Mesendoderm (in vitro differentiated cells): ENCODE measurements around the gene SUPT6H.
"Not testable (repeated sequence)": the region's sequence is repeated elsewhere in the genome, so short reads cannot be mapped to it uniquely, and the experiment has no call there.

ENCODE experiments used
- DNase-seq: peaks from one replicate; pipeline ENCODE4 v3.0.0; 2013
- H2AK5ac ChIP-seq: 2 replicates; pipeline ENCODE4 v1.6.1; 2013; ENCODE audit warnings: low read length, inconsistent platforms
- H2BK120ac ChIP-seq: 2 replicates; pipeline ENCODE4 v1.6.1; 2013; ENCODE audit warnings: low read depth, mild to moderate bottlenecking, low read length, moderate library complexity, mixed read lengths
- H2BK15ac ChIP-seq: replicated peaks from 2 replicates; pipeline ENCODE4 v1.6.1; 2013; ENCODE audit warnings: low read depth, mild to moderate bottlenecking, moderate library complexity
- H2BK5ac ChIP-seq: 2 replicates; pipeline ENCODE4 v1.6.1; 2013; ENCODE audit warnings: low read length, inconsistent platforms
- H3K18ac ChIP-seq: 2 replicates; pipeline ENCODE4 v1.6.1; 2013; ENCODE audit warnings: mild to moderate bottlenecking, low read length, mixed read lengths
- H3K23ac ChIP-seq: one replicate; pipeline ENCODE4 v1.6.1; 2013; ENCODE audit warnings: low read length
- H3K27ac ChIP-seq: 2 replicates; pipeline ENCODE4 v1.5.1; 2013; ENCODE audit warnings: low read depth, mild to moderate bottlenecking, inconsistent platforms, low read length, moderate library complexity
- H3K27me3 ChIP-seq: 2 replicates; pipeline ENCODE4 v1.6.1; 2013; ENCODE audit warnings: low read length, control low read depth, mild to moderate bottlenecking, inconsistent platforms; ENCODE audit not compliant: insufficient read depth, poor library complexity
- H3K36me3 ChIP-seq: 2 replicates; pipeline ENCODE4 v1.6.1; 2013; ENCODE audit warnings: low read length, inconsistent platforms; ENCODE audit not compliant: control insufficient read depth, insufficient read depth
- H3K4ac ChIP-seq: one replicate; pipeline ENCODE4 v1.6.1; 2013; ENCODE audit warnings: low read depth, mild to moderate bottlenecking, low read length, moderate library complexity
- H3K4me1 ChIP-seq: 2 replicates; pipeline ENCODE4 v1.6.1; 2013; ENCODE audit warnings: low read depth, low read length, inconsistent platforms; ENCODE audit not compliant: control insufficient read depth
- H3K4me2 ChIP-seq: 2 replicates; pipeline ENCODE4 v1.6.1; 2013; ENCODE audit warnings: low read length
- H3K4me3 ChIP-seq: 2 replicates; pipeline ENCODE4 v1.5.1; 2013; ENCODE audit warnings: mild to moderate bottlenecking, low read length
- H3K56ac ChIP-seq: one replicate; pipeline ENCODE4 v1.6.1; 2013; ENCODE audit warnings: low read length
- H3K79me1 ChIP-seq: 2 replicates; pipeline ENCODE4 v1.6.1; 2013; ENCODE audit warnings: low read length, inconsistent platforms
- H3K79me2 ChIP-seq: 2 replicates; pipeline ENCODE4 v1.6.1; 2013; ENCODE audit warnings: mild to moderate bottlenecking, low read length; ENCODE audit not compliant: control insufficient read depth, insufficient read depth
- H3K9ac ChIP-seq: 2 replicates; pipeline ENCODE4 v1.6.1; 2013; ENCODE audit warnings: low read length, inconsistent platforms
- H4K5ac ChIP-seq: one replicate; pipeline ENCODE4 v1.6.1; 2013; ENCODE audit warnings: low read length
- H4K8ac ChIP-seq: one replicate; pipeline ENCODE4 v1.6.1; 2013; ENCODE audit warnings: low read depth, mild to moderate bottlenecking, control low read depth, low read length, moderate library complexity
- WGBS: extraction: QIAGEN DNeasy Blood & Tissue Kit; methylation state at CpG from one replicate; pipeline ENCODE4 v1.1.7; 2013; ENCODE audit warnings: low lambda C conversion rate, missing lambda C conversion rate; ENCODE audit not compliant: insufficient coverage; ENCODE audit errors: extremely low coverage; 5-methylcytosine and 5-hydroxymethylcytosine counted together

SUPT6H gene

DNA sequence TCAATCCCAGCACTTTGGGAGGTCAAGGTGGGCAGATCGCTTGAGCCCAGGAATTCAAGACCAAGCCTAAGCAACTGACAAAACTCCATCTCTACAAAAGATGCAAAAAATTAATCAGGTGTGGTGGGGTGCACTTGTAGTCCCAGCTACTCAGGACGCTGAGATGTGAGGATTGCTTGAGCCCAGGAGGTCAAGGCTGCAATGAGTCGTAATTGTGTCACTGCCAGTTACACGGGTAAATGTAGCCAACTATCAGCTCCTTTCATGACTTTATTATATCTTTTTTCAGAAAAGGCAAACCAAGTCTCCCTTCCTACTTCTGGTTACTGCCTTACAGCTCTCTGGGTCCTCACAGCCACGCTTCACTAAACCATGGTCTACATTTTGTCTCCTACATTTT is 4.2 kb upstream of the SUPT6H start:
- Histone ChIP-seq H3K27me3 (no peaks in the 10 kb centered on the region), H3K79me2 (peaks cover 22% of the 10 kb centered on the region), H3K79me1 (peaks cover 26% of the 10 kb centered on the region), H3K23ac (no peak overlapping the region), H3K9ac (no peak overlapping the region), H3K36me3 (peaks cover 5% of the 10 kb centered on the region), H2BK5ac (no peak overlapping the region), H3K4me1 (peaks cover 2% of the 10 kb centered on the region), H3K4ac (no peak overlapping the region), H4K5ac (no peak overlapping the region), H2BK120ac (no peak overlapping the region), H3K18ac (no peak overlapping the region), H3K27ac (no peak overlapping the region), H3K4me2 (no peak overlapping the region), H3K4me3 (no peak overlapping the region), H2BK15ac (no peak overlapping the region), H2AK5ac (no peak overlapping the region), H3K56ac (no peak overlapping the region), H4K8ac (no peak overlapping the region)
- no CpG with 5 or more reads among the region's 5 CpGs for WGBS
- no peak for DNase-seq

DNA sequence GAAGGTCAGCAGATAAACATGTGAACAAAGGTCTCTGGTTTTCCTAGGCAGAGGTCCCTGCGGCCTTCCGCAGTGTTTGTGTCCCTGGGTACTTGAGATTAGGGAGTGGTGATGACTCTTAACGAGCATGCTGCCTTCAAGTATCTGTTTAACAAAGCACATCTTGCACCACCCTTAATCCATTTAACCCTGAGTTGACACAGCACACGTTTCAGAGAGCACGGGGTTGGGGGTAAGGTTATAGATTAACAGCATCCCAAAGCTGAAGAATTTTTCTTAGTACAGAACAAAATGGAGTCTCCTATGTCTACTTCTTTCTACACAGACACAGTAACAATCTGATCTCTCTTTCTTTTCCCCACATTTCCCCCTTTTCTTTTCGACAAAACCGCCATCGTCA is 3.7 kb upstream of the SUPT6H start:
- H4K8ac ChIP-seq, H3K18ac ChIP-seq, DNase-seq, H4K5ac ChIP-seq, H2AK5ac ChIP-seq, H3K4me1 ChIP-seq, H3K36me3 ChIP-seq, H3K23ac ChIP-seq, H3K27me3 ChIP-seq, H3K27ac ChIP-seq, H3K4me2 ChIP-seq, H2BK5ac ChIP-seq, H2BK120ac ChIP-seq, H3K4ac ChIP-seq, H3K4me3 ChIP-seq, H2BK15ac ChIP-seq, H3K56ac ChIP-seq, H3K9ac ChIP-seq: not testable (repeated sequence)
- peaks cover 28% of the 10 kb centered on the region for H3K79me2 ChIP-seq
- no CpG with 5 or more reads among the region's 8 CpGs for WGBS
- H3K79me1 ChIP-seq, result peaks cover 26% of the 10 kb centered on the region

DNA sequence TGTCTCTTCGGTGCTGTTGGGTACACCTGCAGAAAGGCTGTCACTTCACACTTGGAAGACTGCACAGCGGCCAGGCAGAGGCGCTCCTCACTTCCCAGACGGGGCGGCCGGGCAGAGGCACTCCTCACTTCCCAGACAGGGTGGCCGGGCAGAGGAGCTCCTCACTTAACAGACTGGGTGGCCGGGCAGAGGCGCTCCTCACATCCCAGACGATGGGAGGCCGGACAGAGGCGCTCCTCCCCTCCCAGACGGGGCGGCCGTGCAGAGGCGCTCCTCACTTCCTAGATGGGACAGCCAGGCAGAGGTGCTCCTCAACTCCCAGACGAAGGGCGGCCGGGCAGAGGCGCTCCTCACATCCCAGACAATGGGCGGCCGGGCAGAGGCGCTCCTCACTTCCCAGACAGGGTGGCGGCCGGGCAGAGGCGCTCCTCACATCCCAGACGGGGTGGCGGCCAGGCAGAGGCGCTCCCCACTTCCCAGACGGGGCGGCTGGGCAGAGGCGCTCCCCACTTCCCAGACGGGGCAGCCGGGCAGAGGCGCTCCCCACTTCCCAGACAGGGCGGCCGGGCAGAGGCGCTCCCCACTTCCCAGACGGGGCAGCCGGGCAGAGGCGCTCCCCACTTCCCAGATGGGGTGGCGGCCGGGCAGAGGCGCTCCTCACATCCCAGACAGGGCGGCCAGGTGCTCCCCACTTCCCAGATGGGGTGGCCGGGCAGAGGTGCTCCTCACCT is 3.1 kb upstream of the SUPT6H start:
- H3K56ac ChIP-seq, H2AK5ac ChIP-seq: not testable (repeated sequence)

DNA sequence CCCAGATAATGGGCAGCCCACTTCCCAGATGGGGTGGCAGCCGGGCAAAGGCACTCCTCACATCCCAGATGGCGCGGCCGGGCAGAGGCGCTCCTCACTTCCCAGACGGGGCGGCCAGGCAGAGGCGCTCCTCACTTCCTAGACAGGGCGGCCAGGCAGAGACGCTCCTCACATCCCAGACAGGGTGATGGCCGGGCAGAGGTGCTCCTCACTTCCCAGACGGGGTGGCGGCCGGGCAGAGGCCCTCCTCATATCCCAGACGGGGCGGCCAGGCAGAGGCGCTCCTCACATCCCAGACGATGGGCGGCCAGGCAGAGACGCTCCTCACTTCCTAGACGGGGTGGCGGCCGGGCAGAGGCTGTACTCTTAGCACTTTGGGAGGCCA is 2.5 kb upstream of the SUPT6H start:
- not testable (repeated sequence) for H3K4me1 ChIP-seq, H2BK120ac ChIP-seq, H3K9ac ChIP-seq, H3K4me3 ChIP-seq, H3K36me3 ChIP-seq, H2BK5ac ChIP-seq, H2BK15ac ChIP-seq, H3K27me3 ChIP-seq, H2AK5ac ChIP-seq, H3K18ac ChIP-seq, H3K27ac ChIP-seq, H3K4ac ChIP-seq, H4K5ac ChIP-seq, H4K8ac ChIP-seq, H3K4me2 ChIP-seq, H3K56ac ChIP-seq, H3K23ac ChIP-seq
- WGBS, result no CpG with 5 or more reads among the region's 23 CpGs
- H3K79me2 ChIP-seq, result peaks cover 38% of the 10 kb centered on the region
- DNase-seq, result peak; percentile 12
- peaks cover 30% of the 10 kb centered on the region for H3K79me1 ChIP-seq

More for the DNA sequence above, 3.1 kb upstream of the SUPT6H start:
- Histone ChIP-seq H3K79me1 (peaks cover 28% of the 10 kb centered on the region), H3K79me2 (peaks cover 33% of the 10 kb centered on the region)
- not testable (repeated sequence) for H2BK5ac ChIP-seq, H2BK15ac ChIP-seq, H3K9ac ChIP-seq, H3K4ac ChIP-seq, H4K5ac ChIP-seq, H3K36me3 ChIP-seq, H3K27me3 ChIP-seq, H3K4me3 ChIP-seq, H3K23ac ChIP-seq, H3K18ac ChIP-seq, H3K27ac ChIP-seq, H4K8ac ChIP-seq, H2BK120ac ChIP-seq, H3K4me1 ChIP-seq, H3K4me2 ChIP-seq
- WGBS, result no CpG with 5 or more reads among the region's 46 CpGs
- peak; percentile 54 for DNase-seq

DNA sequence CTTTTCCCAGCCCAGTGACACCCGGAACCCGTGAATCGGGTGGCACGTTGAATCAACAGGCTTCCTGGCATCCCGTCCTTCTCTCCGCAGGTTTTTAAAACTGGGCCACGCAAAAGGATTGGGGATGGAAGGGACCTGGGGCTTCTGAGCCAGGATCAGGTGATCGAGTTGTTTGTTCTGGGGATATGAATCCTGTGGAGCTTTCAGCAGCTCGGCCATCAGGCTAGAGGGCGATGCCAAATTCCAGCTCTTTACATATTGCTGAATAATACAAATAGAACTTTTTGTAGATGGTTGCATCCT is 473 bp downstream of the SUPT6H start:
- Histone ChIP-seq H3K4ac (peak overlapping the region; percentile 41), H3K79me1 (peaks cover 31% of the 10 kb centered on the region), H3K9ac (peak overlapping the region; percentile 96), H3K4me2 (peak overlapping the region; percentile 94), H3K4me1 (peaks cover 5% of the 10 kb centered on the region), H3K56ac (peak overlapping the region; percentile 100), H4K5ac (no peak overlapping the region), H4K8ac (no peak overlapping the region), H3K27ac (peak overlapping the region; percentile 94), H3K23ac (peak overlapping the region; percentile 48), H3K4me3 (peak overlapping the region; percentile 91), H2BK120ac (no peak overlapping the region), H3K18ac (peak overlapping the region; percentile 84), H3K27me3 (no peaks in the 10 kb centered on the region), H2AK5ac (no peak overlapping the region), H2BK5ac (peak overlapping the region; percentile 47), H3K36me3 (peaks cover 4% of the 10 kb centered on the region), H2BK15ac (no peak overlapping the region), H3K79me2 (peaks cover 53% of the 10 kb centered on the region)
- DNase-seq, result no peak
- WGBS, result no CpG with 5 or more reads among the region's 10 CpGs

DNA sequence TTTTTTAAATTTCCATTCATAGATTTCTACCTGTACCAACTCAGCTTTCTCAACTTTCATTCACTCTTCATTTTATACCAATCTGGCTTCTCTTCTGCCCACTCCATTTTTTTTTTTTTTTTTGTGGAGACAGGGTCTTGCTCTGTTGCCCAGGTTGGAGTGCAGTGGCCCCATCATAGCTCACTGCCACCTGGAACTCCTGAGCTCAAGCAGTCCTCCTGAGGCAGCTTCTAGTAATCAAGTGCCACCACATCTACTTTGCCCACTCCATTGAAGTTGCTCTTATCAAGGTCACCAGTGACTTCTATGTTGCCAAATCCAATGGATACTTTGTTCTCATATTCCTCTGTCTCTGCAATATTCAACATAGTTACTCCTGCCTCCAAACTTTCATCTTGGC is 1.7 kb downstream of the SUPT6H start:
- H3K79me1 ChIP-seq, result peaks cover 32% of the 10 kb centered on the region
- no peaks in the 10 kb centered on the region for H3K27me3 ChIP-seq
- no peak overlapping the region for H3K9ac ChIP-seq
- H2AK5ac ChIP-seq, result no peak overlapping the region
- no peak overlapping the region for H3K23ac ChIP-seq
- no peak overlapping the region for H2BK5ac ChIP-seq
- no peak overlapping the region for H3K27ac ChIP-seq
- no peak overlapping the region for H3K4me2 ChIP-seq
- no peak overlapping the region for H3K4me3 ChIP-seq
- H4K5ac ChIP-seq, result no peak overlapping the region
- H4K8ac ChIP-seq, result no peak overlapping the region
- peaks cover 59% of the 10 kb centered on the region for H3K79me2 ChIP-seq
- H3K18ac ChIP-seq, result no peak overlapping the region
- no peak overlapping the region for H2BK120ac ChIP-seq
- H3K56ac ChIP-seq, result no peak overlapping the region
- peaks cover 5% of the 10 kb centered on the region for H3K4me1 ChIP-seq
- DNase-seq, result no peak
- no peaks in the 10 kb centered on the region for H3K36me3 ChIP-seq
- H3K4ac ChIP-seq, result no peak overlapping the region
- no peak overlapping the region for H2BK15ac ChIP-seq
